ENCODE results near the gene IDH3A.

The IDH3A gene

GRCh38 chr15:78149068-78149804, at the start of gene IDH3A:
TSS of gene IDH3A (plus strand) at chr15:78149362. CDS start at chr15:78149404, 42 bp downstream.
- peak; percentile 98 to 99 for DNase-seq

- no peak for DNase-seq
Measured at GRCh38 chr15:78100886-78101285, 48.3 kb upstream of the IDH3A start.

GRCh38 chr15:78101423-78102105, 47.6 kb upstream of the IDH3A start:
- DNase-seq: no peak

GRCh38 chr15:78102211-78102610, 47.0 kb upstream of the IDH3A start:
- no peak for DNase-seq

GRCh38 chr15:78102741-78103140, 46.4 kb upstream of the IDH3A start:
- no peak for DNase-seq

GRCh38 chr15:78103406-78104118, 45.6 kb upstream of the IDH3A start:
- peak; percentile 49 to 71 for DNase-seq

- DNase-seq: no peak
Measured at GRCh38 chr15:78104119-78104479, 45.1 kb upstream of the IDH3A start.

GRCh38 chr15:78104566-78105475, 44.3 kb upstream of the IDH3A start:
- no peak for DNase-seq

GRCh38 chr15:78105476-78106241, 43.5 kb upstream of the IDH3A start:
- no peak for DNase-seq

- no peak for DNase-seq
Measured at GRCh38 chr15:78107471-78107870, 41.7 kb upstream of the IDH3A start.

- DNase-seq: peak; percentile 87 to 89
Measured at GRCh38 chr15:78108300-78109084, 40.7 kb upstream of the IDH3A start.

GRCh38 chr15:78109156-78109555, 40.0 kb upstream of the IDH3A start:
- no peak for DNase-seq

GRCh38 chr15:78110096-78110495, 39.1 kb upstream of the IDH3A start:
- DNase-seq: no peak

GRCh38 chr15:78110916-78111475, 38.2 kb upstream of the IDH3A start:
- no peak for DNase-seq

- DNase-seq: no peak
Measured at GRCh38 chr15:78111788-78112187, 37.4 kb upstream of the IDH3A start.

- no peak for DNase-seq
Measured at GRCh38 chr15:78112551-78112950, 36.6 kb upstream of the IDH3A start.

- DNase-seq: no peak
Measured at GRCh38 chr15:78120523-78120922, 28.6 kb upstream of the IDH3A start.

- DNase-seq: no peak
Measured at GRCh38 chr15:78125267-78125666, 23.9 kb upstream of the IDH3A start.

GRCh38 chr15:78127882-78128281, 21.3 kb upstream of the IDH3A start:
- DNase-seq: no peak

- DNase-seq: no peak
Measured at GRCh38 chr15:78129077-78129750, 19.9 kb upstream of the IDH3A start.
